Right lung (tissue), 2 donors: Measurements from ENCODE around the gene CCR5AS.
"Not testable (repeated sequence)": the region's sequence is repeated elsewhere in the genome, so short reads cannot be mapped to it uniquely, and the experiment has no call there.

Source experiments
- DNase-seq, 2 donors: peaks; one replicate each; pipeline ENCODE4 v3.0.0-alpha.2; 2013

The CCR5AS gene

GRCh38 chr3:46429250-46429649 is 22.4 kb upstream of the CCR5AS start:
- DNase-seq, result no peak

- DNase-seq, result peak; percentile 48 to 58
Measured at GRCh38 chr3:46427916-46428833, 21.3 kb upstream of the CCR5AS start.

GRCh38 chr3:46427404-46427803 is 20.5 kb upstream of the CCR5AS start:
- peak in 1 of 2 donors; percentile 32 for DNase-seq

GRCh38 chr3:46426476-46426875 is 19.6 kb upstream of the CCR5AS start:
- not testable (repeated sequence) for DNase-seq

GRCh38 chr3:46423588-46423987 is 16.7 kb upstream of the CCR5AS start:
- DNase-seq, result no peak

GRCh38 chr3:46422617-46423016 is 15.8 kb upstream of the CCR5AS start:
- DNase-seq, result no peak

GRCh38 chr3:46420931-46421330 is 14.1 kb upstream of the CCR5AS start:
- no peak for DNase-seq

GRCh38 chr3:46419816-46420215 is 12.9 kb upstream of the CCR5AS start:
- no peak for DNase-seq

GRCh38 chr3:46417841-46418611 is 11.2 kb upstream of the CCR5AS start:
- DNase-seq, result no peak

GRCh38 chr3:46416811-46417510 is 10.1 kb upstream of the CCR5AS start:
- DNase-seq, result no peak

- DNase-seq, result no peak
Measured at GRCh38 chr3:46416125-46416810, 9.4 kb upstream of the CCR5AS start.

GRCh38 chr3:46414739-46415138 is 7.9 kb upstream of the CCR5AS start:
- DNase-seq, result no peak

GRCh38 chr3:46413951-46414350 is 7.1 kb upstream of the CCR5AS start:
- DNase-seq, result no peak

GRCh38 chr3:46412786-46413298 is 6.0 kb upstream of the CCR5AS start:
- DNase-seq, result no peak

- DNase-seq, result no peak
Measured at GRCh38 chr3:46411271-46411670, 4.4 kb upstream of the CCR5AS start.

- no peak for DNase-seq
Measured at GRCh38 chr3:46410669-46411068, 3.8 kb upstream of the CCR5AS start.

GRCh38 chr3:46409739-46410489 is 3.0 kb upstream of the CCR5AS start:
- no peak for DNase-seq

GRCh38 chr3:46408853-46409252 is 2.0 kb upstream of the CCR5AS start:
- DNase-seq, result no peak

GRCh38 chr3:46407970-46408369 is 1.1 kb upstream of the CCR5AS start:
- DNase-seq, result no peak

- no peak for DNase-seq
Measured at GRCh38 chr3:46406443-46406787, 451 bp downstream of the CCR5AS start.
